IPS-11a (cell line): ENCODE results near the gene MRE11.
A peak's percentile ranks its signal among the peaks of the same experiment; 100 is the strongest.
"Not testable (repeated sequence)": the region's sequence is repeated elsewhere in the genome, so short reads cannot be mapped to it uniquely, and the experiment has no call there.

Experiments
- H3K4me3 ChIP-seq: one replicate; pipeline ENCODE4 v1.5.1; 2013; ENCODE audit warnings: low read depth, low read length, control low read depth

MRE11 gene

DNA sequence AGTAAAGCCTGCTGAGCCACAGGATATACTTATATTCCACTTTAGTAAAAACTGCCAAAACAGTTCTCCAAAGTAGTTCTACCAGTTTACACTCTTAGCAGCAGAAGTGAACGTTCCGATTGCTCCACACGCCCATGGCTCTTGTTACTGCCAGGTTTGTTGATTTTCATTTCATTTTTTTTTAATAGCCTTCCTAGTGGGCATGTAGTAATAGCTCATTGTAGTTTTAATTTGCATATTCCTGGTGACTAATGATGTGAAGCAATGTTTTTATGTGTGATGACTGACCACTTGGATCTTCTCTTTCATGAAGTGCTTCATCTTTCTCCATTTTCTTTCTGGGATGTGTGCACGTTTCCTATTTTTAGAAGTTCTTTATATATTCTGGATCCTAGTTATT lies 13.8 kb upstream of the MRE11 start:
- H3K4me3 ChIP-seq = no peak overlapping the region

DNA sequence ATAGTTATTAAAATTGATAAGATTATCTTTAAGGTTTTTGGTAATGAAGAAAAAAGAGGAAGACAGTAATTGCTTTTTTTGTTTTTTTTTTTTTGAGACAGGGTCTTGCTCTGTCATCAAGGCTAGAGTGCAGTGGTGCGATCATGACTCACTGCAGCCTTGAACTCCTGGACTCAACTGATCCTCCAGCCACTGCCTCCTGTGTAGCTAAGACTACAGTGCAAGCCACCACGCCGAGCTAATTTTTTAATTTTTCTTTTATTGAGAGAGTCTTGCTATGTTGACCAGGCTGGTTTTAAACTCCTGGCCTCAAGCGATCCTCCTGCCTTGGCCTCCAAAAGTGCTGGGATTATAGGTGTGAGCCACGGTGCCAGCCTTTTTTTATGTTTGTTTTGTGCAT lies 12.9 kb upstream of the MRE11 start:
- H3K4me3 ChIP-seq = not testable (repeated sequence)

DNA sequence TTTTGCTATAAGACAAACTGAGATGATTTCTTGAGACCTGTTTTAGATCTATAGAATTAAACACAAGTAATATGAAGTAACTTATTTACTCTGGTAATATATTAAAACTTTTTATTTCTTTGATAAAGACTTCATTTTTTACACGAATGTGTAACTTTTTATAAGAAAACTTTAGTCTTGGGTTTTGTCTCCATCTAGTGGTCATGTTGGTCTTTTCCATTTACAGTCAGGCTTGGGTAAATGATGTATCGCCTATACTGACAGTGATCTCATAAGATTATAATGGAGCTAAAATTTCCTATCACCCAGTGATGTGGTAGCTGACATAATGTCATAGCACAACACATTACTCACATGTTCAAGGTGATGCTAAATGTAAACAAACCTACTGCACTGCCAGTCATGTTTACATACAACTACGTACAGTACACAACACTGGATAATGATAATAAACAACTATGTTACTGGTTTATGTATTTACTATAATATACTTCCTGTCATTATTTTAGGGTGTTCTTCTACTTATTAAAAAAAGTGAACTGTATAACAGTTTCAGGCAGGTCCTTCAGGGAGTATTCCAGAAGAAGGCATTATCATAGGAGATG lies 11.1 kb upstream of the MRE11 start:
- no peak overlapping the region for H3K4me3 ChIP-seq

DNA sequence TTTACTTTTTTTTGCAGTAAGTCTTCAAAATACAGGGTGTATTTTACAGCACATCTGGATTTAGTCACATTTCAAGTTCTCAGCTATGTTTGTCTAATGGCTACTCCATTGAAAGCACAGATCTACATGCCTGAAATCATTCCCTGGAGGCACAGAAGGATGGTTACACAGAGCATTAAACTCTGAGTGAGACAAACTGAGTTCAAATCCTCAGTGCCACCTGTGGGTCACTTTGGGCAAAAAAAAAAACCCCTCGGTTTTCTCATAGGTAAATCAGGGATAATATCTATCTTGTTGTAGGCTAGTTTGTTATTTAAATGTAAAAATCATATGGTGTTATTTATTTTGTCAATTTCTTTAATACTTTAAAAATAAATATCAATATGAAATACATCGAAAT lies 7.9 kb upstream of the MRE11 start:
- H3K4me3 ChIP-seq = no peak overlapping the region

DNA sequence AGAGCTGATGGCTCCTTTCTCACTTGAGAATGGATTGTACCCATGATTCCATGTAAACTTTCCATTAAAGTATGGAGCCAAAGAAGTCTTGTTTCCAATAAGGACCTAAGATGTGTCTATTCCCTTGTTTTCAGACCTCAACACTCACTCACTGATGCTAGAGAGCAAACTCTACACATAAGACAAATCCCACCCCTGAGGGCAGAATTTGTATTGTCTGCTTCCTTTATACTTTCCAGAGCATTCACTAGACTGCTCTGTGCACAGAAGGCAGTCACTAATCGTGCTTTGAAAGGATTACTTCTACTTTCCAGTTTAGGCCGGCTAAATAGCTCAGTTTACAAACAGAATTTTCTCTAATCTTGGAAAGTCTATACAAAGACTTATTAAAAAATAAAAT lies 6.5 kb upstream of the MRE11 start:
- H3K4me3 ChIP-seq = no peak overlapping the region

DNA sequence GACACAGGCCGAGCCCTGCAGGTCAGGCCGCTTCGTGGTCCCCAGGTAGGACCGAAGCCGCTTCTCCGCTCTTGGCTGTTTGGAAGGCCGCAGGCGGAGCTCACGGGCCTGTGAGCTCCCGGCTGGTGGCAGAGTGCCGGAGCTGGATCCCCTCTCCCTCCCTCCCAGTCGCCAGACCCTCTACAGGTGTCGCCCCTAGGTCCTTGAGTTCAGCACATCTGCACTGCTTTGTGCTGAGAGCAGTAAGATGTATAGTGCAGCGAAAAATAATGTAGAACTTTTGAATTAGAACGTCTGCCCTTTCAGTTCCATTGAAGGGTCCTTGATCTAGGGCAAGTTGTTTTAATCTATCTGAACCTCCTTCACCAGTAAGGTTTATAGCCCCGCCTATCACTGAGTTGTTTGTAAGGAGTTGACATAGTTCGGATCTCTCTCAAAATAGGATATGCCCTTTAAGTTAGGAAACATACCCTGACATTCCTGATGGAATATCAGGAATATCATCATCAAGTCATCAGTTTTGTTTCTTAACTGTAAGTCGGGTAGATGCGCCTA lies 559 bp upstream of the MRE11 start:
- H3K4me3 ChIP-seq = peak overlapping the region; percentile 96

DNA sequence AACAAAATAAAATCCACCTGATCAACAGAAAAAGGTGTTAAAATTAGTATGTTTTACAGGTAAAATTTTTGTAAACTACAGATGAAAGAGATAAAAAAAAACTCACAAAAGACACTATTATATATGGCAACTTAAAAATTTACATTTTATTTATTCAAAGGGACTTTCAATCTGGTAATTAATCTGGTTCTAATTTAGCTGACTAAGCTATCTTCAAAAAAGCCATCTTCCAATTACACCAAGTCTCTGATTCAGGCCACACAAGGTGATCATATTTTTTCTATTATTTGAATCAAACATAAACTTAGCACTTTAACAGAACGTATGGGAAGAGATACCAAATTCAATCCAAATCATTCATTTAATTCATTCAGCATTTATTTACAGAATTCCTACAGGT lies 7.6 kb downstream of the MRE11 start:
- H3K4me3 ChIP-seq = no peak overlapping the region

DNA sequence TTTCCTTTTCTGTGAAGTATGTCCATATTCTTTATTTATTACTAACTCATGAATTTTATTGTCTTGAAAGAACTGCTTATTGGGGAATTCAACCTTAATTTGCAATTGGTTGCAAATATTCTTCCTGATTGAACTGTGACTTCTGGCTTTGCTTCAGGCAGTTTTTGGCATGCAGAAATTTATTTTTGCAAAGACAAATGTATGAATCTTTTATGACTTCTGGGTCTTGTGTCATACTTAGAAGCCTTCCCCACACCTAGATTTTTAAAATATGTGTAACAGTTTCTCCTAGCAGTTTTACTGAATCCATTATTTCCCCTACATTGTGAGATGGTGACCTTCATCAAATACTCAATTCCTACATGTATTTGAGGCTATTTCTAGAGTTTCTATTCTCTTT lies 12.3 kb downstream of the MRE11 start:
- H3K4me3 ChIP-seq = no peak overlapping the region

DNA sequence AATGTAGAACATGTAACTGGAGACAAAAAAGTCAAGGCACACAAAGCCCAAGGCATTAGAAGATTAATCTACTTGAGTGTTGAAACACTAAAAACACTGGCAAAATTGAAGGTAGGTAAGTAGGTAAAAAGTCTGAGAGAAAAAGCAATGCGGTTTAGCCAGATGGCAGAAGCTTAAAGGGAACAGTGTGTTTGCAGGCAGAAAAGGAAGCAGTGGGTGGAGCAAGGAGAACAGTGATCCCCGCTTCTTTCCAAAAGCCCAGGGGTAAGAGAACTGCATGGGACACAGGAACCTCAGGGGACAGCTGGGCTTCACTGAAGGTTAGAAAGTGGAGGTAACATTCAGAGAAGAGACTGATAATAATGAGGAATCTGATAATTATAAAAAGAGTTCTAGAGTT lies 16.0 kb downstream of the MRE11 start:
- no peak overlapping the region for H3K4me3 ChIP-seq

DNA sequence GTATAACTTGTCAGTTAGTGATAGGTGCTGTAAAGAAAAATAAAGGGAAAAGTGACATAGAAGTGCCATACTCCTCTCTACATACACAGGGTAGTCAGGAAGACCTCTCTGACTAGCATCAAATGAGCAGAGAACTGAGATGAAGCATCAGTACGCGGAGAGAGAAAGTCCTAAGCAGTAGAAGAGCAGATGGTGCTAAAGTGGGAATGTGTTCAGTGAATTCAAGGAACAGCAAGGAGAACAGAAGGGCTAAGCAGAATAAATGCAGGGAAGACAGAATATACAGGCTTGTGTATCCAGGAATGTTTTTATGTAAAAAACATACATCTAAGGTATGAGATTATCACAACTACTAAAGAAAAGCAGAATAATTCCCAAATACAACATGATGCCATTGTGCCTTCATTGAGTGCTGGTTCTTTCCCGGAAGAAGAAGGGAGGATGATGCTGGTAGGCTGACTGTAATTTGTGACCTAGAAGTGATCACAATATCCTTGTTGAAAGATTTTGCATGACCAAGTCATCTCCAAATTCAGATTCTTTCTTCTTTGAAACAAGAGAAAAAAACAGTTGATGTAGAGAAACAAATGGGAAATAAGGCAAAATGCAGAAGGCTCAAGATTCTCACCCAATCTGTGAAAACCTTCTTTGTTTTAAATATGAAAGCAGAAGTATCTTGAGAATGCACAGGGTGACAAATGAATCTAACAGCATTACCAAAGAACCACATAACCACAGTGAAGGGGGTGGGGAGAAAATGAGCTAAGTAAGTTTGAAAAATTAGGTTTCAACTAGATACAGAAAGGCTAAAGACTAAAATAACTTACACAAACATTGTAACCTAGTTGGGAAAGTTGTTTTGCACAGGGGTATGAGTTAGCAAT lies 20.5 kb downstream of the MRE11 start:
- H3K4me3 ChIP-seq = no peak overlapping the region

DNA sequence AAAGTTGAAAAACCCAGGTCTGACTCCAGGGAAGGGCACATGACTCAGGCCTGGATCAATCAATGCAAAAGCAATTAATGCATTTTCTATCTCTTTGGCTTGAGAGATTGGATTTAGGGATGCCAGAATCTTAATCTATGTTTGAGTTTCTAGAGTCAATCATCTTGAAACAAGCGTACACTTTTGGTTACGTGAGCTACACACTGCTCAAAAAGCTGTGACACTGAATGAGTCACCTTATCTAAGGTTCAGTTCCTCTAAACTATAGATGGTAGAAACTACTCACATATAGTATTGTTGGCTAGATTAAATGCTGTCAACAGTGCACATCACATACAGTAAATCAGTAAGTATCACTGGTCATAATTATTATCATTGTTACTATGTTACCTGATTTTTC lies 24.2 kb downstream of the MRE11 start:
- H3K4me3 ChIP-seq = no peak overlapping the region

DNA sequence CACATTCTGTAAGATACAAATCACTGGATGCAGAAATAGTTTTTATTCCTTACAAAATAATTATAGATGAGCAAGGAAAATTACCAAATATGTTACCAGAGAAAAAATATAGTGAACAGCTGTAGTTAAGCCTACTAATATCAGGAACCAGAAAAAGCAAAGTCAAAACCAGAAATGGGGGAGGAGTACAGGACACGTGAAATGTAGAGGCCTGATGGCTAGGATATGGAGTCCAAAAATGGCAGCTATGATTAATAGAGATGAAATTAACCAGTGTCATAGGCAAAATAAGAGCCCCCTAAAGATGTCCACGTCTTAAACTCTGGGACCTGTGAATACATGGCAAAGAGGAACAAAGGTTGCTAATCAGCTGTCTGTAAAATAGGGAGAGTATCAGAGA lies 34.1 kb downstream of the MRE11 start:
- H3K4me3 ChIP-seq = no peak overlapping the region

DNA sequence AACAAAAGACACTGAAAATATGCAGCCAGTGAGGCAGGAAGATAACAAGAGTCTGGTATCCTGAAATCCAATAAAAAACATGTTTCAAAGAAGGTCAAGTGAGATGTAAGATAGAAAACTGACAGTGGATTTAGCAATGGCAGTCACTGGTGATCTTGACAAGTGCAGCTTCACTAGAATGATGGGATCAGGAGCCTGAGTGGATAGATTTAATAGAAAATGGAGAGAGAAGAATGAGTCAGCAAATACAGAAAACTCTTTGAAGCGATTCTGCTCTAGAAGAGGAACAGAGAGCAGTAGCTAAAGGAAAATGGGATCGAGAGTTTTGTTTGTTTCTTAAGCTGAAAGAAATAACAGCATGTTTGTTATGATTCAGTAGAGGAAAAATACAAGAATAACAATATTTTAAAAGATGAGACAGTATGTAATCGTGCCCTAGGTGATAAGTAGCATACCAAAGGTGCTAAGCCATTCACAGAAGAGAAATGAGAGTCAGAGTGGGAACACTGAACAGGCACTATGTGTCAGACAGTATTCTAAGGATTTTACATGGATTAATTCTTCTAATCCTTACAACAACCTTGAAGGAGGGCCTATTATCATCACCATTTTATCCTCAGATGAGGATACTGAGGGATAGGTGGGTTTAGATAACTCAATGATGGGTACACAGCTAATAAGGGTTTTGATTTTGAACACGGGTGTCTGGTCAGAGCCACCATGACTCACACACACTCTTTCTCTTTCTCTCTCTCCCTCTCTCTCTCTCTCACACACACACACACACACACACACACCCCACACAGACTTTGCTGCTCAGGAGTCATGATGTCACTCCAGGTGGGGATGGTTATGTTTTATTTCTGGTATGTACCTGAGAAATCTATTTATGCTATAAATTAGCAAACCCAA lies 36.3 kb downstream of the MRE11 start:
- no peak overlapping the region for H3K4me3 ChIP-seq

DNA sequence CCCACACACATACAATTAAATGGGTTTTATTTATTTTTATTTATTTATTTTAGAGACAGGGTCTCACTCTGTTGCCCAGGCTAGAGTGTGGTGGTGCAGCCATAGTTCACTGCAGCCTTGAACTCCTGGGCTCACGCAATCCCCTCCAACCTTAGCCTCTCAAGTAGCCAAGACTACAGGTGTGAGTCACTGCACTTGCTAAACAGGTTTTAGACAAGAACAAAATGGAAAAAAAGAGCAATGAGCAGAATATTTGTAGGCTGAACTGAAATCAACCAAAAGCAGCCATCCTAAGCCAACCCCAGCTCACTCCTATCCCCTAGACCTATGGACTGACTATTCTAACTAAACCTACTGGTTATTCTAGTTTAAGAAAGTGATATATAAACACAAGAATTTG lies 37.8 kb downstream of the MRE11 start:
- H3K4me3 ChIP-seq = no peak overlapping the region

DNA sequence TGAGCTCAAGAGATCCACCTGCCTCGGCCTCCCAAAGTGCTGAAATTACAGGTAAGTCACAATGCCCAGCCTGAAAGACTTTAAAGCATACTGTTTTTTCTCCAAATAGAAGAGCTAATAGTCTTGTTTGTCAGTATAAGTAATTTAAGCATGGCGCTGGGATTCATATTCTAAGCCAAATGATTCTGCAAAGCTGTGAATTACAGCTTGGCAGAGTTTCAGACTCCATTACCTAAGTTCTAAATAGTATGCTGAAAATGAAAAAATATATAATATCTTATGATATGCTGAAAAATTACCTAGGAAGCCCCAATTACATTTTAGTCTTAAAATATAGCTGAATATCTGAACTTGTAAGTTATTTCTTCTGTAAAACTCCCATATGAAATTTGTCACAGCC lies 39.3 kb downstream of the MRE11 start:
- no peak overlapping the region for H3K4me3 ChIP-seq

DNA sequence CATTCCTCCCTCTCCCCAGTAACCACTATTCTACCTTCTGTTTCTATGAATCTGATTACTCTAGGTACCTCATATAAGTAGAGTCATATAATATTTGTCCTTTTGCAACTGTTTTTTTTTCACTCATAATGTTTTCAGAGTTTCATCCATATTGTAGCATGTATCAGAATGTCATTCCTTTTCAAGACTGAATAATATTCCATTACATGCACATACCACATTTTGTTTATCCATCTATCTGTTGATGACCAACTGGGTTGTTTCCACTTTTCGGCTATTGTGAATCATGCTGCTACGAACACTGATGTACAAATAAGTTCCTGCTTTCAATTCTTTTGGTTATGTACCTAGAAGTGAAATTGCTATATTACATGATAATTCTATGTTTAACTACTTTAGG lies 40.7 kb downstream of the MRE11 start:
- no peak overlapping the region for H3K4me3 ChIP-seq

DNA sequence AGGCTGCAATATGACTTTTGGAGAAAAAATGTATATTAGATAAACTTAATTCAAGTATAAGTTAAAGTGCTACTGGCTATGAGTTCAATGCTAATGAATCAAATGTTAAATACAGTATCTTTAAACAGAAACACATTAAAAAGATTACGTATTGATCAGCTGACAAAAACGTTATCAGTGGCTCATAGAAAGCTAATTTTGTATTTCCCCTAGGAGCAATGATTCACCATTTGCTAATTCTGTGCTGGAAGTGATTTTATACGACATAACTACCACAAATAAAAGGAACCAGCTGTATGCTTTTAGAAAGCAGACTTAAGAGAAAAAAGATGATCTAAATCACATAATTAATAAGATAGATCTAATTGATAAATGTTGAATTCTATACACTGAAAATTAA lies 43.6 kb downstream of the MRE11 start:
- H3K4me3 ChIP-seq = no peak overlapping the region

DNA sequence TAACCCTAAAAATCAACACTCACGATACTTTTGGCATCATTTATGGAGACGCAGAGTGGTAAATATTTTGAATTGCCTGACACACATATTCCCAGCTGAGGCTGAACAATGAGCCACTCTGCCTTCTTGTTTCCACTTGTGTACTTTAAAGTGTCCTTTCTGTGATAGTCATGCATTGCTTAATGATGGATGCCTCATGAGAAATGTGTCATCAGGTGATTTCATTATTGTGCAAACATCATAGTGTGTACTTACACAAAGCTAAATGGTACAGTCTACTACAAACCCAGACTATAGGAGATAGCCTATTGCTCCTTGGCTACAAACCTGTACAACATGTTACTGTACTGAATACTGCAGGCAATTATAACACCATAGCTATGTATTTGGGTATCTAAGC lies 44.2 kb downstream of the MRE11 start:
- H3K4me3 ChIP-seq = no peak overlapping the region

DNA sequence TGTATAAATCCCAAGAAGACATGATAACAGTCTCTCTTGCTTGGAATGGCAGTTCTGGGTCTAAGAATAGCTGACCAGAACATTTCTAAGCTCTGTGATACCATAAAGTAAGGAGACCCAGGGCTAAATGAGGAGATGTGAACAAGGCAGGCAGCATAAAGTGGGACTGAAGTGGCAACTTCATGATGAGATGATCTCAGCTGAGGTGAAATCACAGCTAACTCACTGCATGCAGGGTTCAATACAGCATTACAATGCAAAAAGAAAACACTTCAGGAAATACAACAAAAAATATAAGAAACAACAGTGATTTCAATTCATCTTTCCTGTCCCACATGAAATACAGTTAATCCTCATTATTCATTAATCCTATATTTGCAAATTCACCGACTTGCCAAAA lies 44.6 kb downstream of the MRE11 start:
- no peak overlapping the region for H3K4me3 ChIP-seq

DNA sequence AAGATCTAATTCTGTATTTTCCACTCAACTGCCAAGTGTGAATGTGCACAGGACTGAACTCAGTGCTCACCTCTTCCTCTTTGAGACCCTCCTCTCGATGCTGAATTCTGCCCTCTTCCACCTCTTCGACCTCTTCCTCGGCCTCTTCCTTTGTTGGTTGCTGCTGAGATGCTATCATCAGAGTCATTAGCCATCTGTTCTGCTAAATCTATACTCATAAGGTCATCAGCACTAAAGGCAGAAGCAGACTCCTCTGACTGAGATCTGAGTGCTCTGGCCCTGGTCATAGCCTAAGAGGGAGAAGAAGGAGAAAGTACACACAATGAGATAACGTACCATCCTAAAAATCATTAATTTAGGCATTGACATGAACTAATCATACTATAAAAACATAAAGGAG lies 46.5 kb downstream of the MRE11 start:
- H3K4me3 ChIP-seq = no peak overlapping the region

DNA sequence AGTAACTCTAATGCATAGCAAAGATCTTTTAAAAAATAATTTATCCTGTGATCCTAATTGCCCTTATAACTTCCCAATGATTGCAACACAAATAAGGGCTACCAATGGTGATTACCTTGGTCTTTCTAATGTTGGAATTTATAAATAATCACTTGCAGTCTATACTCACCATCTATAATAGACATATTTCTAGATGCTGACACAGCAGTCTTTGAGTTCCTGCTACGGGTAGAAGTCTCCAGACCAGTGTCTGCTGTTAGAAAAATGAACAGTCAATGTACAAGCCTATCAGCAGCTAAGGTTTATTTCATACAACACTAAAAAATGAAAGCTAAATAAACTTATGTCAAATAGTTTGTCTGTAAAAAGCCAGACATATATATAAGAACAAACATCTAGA lies 48.0 kb downstream of the MRE11 start:
- no peak overlapping the region for H3K4me3 ChIP-seq
